Activated naive CD8-positive, alpha-beta T cell treated with anti-CD3 and anti-CD28 coated beads, Interleukin-2, amount 50 U/mL, for 24 hours (primary cell): ENCODE measurements around the gene HOXA13.

Source experiments
- ATAC-seq: fragments of 150-1000 bp; cut with Tn5 transposase; one replicate; pipeline ENCODE4 v1.10.0; 2021
- DNase-seq: peaks from one replicate; pipeline ENCODE4 v3.0.0; 2021
- H3K27ac Mint-ChIP-seq: one replicate; pipeline ENCODE4 v1.8.0; 2021; ENCODE audit warnings: mild to moderate bottlenecking, mixed read lengths
- H3K27me3 Mint-ChIP-seq: one replicate; pipeline ENCODE4 v1.8.0; 2021; ENCODE audit warnings: mixed read lengths
- H3K36me3 Mint-ChIP-seq: one replicate; pipeline ENCODE4 v1.8.0; 2021; ENCODE audit warnings: low read depth, mixed read lengths
- H3K4me1 Mint-ChIP-seq: one replicate; pipeline ENCODE4 v1.8.0; 2021; ENCODE audit warnings: mixed read lengths
- H3K4me3 Mint-ChIP-seq: one replicate; pipeline ENCODE4 v1.8.0; 2021; ENCODE audit warnings: mild to moderate bottlenecking, moderate library complexity, mixed read lengths
- H3K9me3 Mint-ChIP-seq: one replicate; pipeline ENCODE4 v1.8.0; 2021; ENCODE audit warnings: mixed read lengths

HOXA13 gene

GRCh38 chr7:27144781-27145164, 55.1 kb downstream of the HOXA13 start:
- no peaks in the 10 kb centered on the region for H3K9me3 Mint-ChIP-seq
- no peaks in the 10 kb centered on the region for H3K36me3 Mint-ChIP-seq
- peaks cover 8% of the 10 kb centered on the region for H3K4me1 Mint-ChIP-seq
- H3K4me3 Mint-ChIP-seq = no peak overlapping the region
- DNase-seq = no peak
- H3K27ac Mint-ChIP-seq = no peak overlapping the region
- ATAC-seq = no peak
- H3K27me3 Mint-ChIP-seq = peaks cover 54% of the 10 kb centered on the region
